ENCODE data around the gene FKBP6.
"Not testable (repeated sequence)": the region's sequence is repeated elsewhere in the genome, so short reads cannot be mapped to it uniquely, and the experiment has no call there.

The FKBP6 gene

DNA sequence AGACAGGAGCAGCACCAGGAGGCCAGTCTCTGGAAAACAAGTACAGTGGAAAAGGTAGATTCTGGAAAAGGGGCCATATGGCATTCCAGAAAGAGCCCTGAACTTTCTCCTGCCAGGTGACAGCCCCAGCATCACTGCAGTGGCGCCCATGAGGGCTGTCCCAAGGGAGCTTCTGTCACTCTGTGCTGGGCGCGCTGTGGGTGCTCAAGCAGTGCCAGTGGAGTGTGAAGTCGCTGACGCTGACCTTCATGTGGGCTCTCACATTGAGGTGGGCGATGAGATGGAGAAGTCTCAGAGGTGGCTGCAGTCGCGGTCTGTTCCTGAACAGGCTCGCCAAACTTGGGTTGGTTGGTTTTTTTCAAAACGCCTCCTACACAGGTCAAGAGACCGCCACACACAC, 38.2 kb downstream of the FKBP6 start:
- no peaks in the 10 kb centered on the region for H3K9me3 ChIP-seq (ENCODE audit: control insufficient read depth, low read length)
- no peak overlapping the region for H3K27ac ChIP-seq (ENCODE audit: insufficient read depth, low read length, poor library complexity, severe bottlenecking)
- H3K4me3 ChIP-seq (ENCODE audit: insufficient read depth, low read depth, low read length, poor library complexity, severe bottlenecking): no peak overlapping the region
- DNase-seq: no peak
- no peaks in the 10 kb centered on the region for H3K4me1 ChIP-seq (ENCODE audit: control insufficient read depth, insufficient read depth, low read length, poor library complexity, severe bottlenecking)
- no peaks in the 10 kb centered on the region for H3K27me3 ChIP-seq (replicated peaks; ENCODE audit: control insufficient read depth, insufficient read depth, low read length, poor library complexity, severe bottlenecking)
- no peaks in the 10 kb centered on the region for H3K36me3 ChIP-seq (ENCODE audit: control insufficient read depth, insufficient read depth, low read length)

DNA sequence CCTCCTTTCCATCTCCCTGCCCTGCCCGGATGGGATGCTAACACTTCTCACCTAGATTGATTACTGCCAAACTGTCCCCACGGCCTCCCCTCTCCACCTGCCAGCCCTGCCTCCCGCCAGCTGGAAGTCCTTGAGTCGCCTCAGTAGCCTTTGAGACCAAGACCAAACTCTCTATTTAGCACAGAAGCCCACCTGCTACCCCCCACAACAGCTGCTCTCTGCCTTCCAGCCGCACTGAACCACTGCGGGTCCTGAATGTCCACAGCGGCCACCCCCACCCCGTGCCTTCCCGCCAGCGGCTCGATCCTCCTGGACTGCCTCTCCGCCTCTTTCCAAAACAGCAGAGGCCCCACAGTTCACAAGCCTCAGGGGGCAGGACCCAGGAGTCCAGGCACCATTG, 39.0 kb downstream of the FKBP6 start:
- no peaks in the 10 kb centered on the region for H3K4me1 ChIP-seq (ENCODE audit: control insufficient read depth, insufficient read depth, low read length, poor library complexity, severe bottlenecking)
- no peaks in the 10 kb centered on the region for H3K27me3 ChIP-seq (replicated peaks; ENCODE audit: control insufficient read depth, insufficient read depth, low read length, poor library complexity, severe bottlenecking)
- H3K9me3 ChIP-seq (ENCODE audit: control insufficient read depth, low read length): no peaks in the 10 kb centered on the region
- H3K27ac ChIP-seq (ENCODE audit: insufficient read depth, low read length, poor library complexity, severe bottlenecking): no peak overlapping the region
- DNase-seq: no peak
- no peaks in the 10 kb centered on the region for H3K36me3 ChIP-seq (ENCODE audit: control insufficient read depth, insufficient read depth, low read length)
- H3K4me3 ChIP-seq (ENCODE audit: insufficient read depth, low read depth, low read length, poor library complexity, severe bottlenecking): no peak overlapping the region

DNA sequence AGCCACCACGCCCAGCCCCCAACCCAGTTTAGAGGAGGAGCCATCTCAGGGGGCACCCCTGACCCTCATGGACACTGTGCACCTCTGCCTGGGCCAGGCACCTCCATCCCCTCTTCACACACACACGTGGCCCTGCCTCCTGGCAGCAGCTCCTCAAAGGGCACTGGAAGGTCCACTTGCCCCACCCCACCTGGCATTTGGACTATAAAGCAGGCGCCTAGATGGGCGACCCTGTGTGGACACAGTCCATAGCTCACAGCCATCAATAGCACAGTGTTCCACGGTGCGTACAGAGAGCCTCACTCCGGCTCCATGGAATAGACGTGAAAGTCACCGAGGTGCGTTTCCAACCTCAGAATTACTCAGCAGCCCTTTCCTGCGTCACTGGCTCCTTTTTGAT, 41.0 kb downstream of the FKBP6 start:
- no peak overlapping the region for H3K4me3 ChIP-seq (ENCODE audit: insufficient read depth, low read depth, low read length, poor library complexity, severe bottlenecking)
- no peaks in the 10 kb centered on the region for H3K9me3 ChIP-seq (ENCODE audit: control insufficient read depth, low read length)
- DNase-seq: no peak
- H3K4me1 ChIP-seq (ENCODE audit: control insufficient read depth, insufficient read depth, low read length, poor library complexity, severe bottlenecking): no peaks in the 10 kb centered on the region
- H3K27me3 ChIP-seq (replicated peaks; ENCODE audit: control insufficient read depth, insufficient read depth, low read length, poor library complexity, severe bottlenecking): no peaks in the 10 kb centered on the region
- H3K36me3 ChIP-seq (ENCODE audit: control insufficient read depth, insufficient read depth, low read length): no peaks in the 10 kb centered on the region
- no peak overlapping the region for H3K27ac ChIP-seq (ENCODE audit: insufficient read depth, low read length, poor library complexity, severe bottlenecking)

DNA sequence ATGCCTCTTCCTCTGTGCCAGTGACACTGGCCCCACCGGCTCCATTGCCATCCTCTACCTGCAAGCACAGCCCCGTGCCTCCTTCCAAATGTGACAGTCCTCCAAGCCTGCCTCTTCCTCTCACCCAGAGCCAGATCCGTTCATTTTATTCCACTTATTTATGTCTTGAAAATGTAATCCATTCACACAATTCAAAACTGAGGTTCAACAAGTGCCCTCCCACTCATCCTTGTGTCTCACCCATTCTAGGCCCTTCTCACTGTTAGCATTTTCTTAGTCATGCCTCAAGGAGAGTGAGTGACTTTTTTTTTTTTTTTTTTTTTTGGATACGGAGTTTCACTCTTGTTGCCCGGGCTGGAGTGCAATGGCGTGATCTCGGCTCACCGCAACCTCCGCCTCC, 41.7 kb downstream of the FKBP6 start:
- Histone ChIP-seq H3K36me3 (ENCODE audit: control insufficient read depth, insufficient read depth, low read length) (no peaks in the 10 kb centered on the region), H3K4me3 (ENCODE audit: insufficient read depth, low read depth, low read length, poor library complexity, severe bottlenecking) (no peak overlapping the region), H3K27ac (ENCODE audit: insufficient read depth, low read length, poor library complexity, severe bottlenecking) (no peak overlapping the region), H3K4me1 (ENCODE audit: control insufficient read depth, insufficient read depth, low read length, poor library complexity, severe bottlenecking) (no peaks in the 10 kb centered on the region), H3K27me3 (replicated peaks; ENCODE audit: control insufficient read depth, insufficient read depth, low read length, poor library complexity, severe bottlenecking) (no peaks in the 10 kb centered on the region), H3K9me3 (ENCODE audit: control insufficient read depth, low read length) (no peaks in the 10 kb centered on the region)
- DNase-seq: no peak

DNA sequence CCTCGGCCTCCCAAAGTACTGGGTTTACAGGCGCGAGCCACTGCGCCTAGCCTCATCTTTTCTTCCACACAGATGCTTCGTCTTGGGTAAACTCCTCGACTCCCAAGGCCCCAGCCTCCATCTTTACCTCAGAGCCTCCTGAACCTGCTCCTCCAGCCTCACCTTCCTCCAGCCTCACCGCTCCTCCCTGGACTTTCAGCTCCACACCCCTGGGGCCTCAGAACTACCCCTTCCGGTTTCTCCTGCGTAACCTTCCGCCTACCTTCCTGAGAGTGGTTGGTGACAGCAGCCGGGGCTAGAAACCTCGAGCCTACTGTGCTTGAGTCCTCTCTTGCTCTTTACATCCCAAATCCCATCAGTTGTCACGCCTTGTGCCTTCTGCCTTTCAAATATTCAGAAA, 45.8 kb downstream of the FKBP6 start:
- Histone ChIP-seq H3K4me3 (ENCODE audit: insufficient read depth, low read depth, low read length, poor library complexity, severe bottlenecking) (no peak overlapping the region), H3K27me3 (replicated peaks; ENCODE audit: control insufficient read depth, insufficient read depth, low read length, poor library complexity, severe bottlenecking) (peaks cover 4% of the 10 kb centered on the region), H3K27ac (ENCODE audit: insufficient read depth, low read length, poor library complexity, severe bottlenecking) (no peak overlapping the region), H3K9me3 (ENCODE audit: control insufficient read depth, low read length) (no peaks in the 10 kb centered on the region), H3K4me1 (ENCODE audit: control insufficient read depth, insufficient read depth, low read length, poor library complexity, severe bottlenecking) (no peaks in the 10 kb centered on the region), H3K36me3 (ENCODE audit: control insufficient read depth, insufficient read depth, low read length) (no peaks in the 10 kb centered on the region)
- DNase-seq: no peak

DNA sequence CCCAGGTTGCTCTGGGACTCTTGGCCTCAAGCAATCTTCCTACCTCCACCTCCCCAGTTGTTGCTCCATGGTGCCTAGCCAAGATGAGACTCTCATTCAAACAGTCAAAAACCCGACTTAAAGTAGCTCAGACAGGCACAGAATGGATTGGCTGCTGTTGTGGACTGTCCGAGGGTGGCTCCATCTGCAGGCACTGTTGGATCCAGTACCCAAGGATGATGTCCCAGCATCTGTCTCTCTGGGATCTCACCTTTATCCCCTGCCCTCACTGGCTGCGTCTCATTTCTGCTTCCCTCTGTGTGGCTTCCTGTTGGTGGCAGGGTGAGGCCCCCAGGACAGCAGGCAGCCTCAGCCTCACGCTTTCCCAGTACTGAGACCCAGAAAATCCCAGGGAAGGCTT, 48.3 kb downstream of the FKBP6 start:
- not testable (repeated sequence) for H3K36me3 ChIP-seq (ENCODE audit: control insufficient read depth, insufficient read depth, low read length); DNase-seq; H3K9me3 ChIP-seq (ENCODE audit: control insufficient read depth, low read length); H3K27me3 ChIP-seq (replicated peaks; ENCODE audit: control insufficient read depth, insufficient read depth, low read length, poor library complexity, severe bottlenecking); H3K4me1 ChIP-seq (ENCODE audit: control insufficient read depth, insufficient read depth, low read length, poor library complexity, severe bottlenecking); H3K27ac ChIP-seq (ENCODE audit: insufficient read depth, low read length, poor library complexity, severe bottlenecking); H3K4me3 ChIP-seq (ENCODE audit: insufficient read depth, low read depth, low read length, poor library complexity, severe bottlenecking)

DNA sequence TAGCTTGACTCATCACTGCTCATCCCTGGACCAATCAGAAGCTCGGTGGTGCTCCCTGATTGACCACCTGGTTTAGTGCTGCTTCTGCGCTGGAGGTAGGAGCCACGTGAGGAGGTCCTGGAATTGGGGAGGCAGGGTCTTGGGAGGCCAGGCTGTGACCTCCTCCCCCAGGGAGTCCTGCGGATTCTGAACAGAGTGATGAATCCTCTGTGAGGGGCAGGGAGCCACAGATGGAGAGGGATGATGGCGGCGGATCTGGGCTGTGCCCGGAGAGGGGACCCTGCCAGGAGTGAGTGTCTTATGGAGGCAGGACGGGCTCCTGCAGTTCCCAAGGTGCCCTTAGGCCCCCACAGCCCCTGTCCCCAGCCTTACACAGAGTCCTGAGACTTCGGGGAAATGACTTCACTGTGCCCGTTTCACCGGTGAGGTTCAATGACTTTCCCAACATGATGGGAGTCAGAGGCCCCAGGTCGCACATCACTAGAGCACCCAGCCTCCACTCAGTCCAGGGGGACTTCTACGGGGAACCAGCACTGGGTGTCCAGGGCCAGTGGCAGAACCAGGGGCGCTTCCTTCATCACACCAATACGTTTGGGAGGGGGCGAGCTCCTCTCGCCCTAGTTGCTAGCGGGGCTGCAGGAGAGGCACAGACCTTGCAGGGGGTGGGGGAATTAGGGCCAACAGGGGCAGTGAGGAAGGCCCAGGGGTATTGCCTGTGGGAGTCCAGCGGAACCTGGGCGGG, 48.9 kb downstream of the FKBP6 start:
- Histone ChIP-seq H3K4me3 (ENCODE audit: insufficient read depth, low read depth, low read length, poor library complexity, severe bottlenecking) (no peak overlapping the region), H3K36me3 (ENCODE audit: control insufficient read depth, insufficient read depth, low read length) (no peaks in the 10 kb centered on the region), H3K27me3 (replicated peaks; ENCODE audit: control insufficient read depth, insufficient read depth, low read length, poor library complexity, severe bottlenecking) (peaks cover 4% of the 10 kb centered on the region), H3K4me1 (ENCODE audit: control insufficient read depth, insufficient read depth, low read length, poor library complexity, severe bottlenecking) (no peaks in the 10 kb centered on the region), H3K27ac (ENCODE audit: insufficient read depth, low read length, poor library complexity, severe bottlenecking) (no peak overlapping the region), H3K9me3 (ENCODE audit: control insufficient read depth, low read length) (no peaks in the 10 kb centered on the region)
- no peak for DNase-seq

DNA sequence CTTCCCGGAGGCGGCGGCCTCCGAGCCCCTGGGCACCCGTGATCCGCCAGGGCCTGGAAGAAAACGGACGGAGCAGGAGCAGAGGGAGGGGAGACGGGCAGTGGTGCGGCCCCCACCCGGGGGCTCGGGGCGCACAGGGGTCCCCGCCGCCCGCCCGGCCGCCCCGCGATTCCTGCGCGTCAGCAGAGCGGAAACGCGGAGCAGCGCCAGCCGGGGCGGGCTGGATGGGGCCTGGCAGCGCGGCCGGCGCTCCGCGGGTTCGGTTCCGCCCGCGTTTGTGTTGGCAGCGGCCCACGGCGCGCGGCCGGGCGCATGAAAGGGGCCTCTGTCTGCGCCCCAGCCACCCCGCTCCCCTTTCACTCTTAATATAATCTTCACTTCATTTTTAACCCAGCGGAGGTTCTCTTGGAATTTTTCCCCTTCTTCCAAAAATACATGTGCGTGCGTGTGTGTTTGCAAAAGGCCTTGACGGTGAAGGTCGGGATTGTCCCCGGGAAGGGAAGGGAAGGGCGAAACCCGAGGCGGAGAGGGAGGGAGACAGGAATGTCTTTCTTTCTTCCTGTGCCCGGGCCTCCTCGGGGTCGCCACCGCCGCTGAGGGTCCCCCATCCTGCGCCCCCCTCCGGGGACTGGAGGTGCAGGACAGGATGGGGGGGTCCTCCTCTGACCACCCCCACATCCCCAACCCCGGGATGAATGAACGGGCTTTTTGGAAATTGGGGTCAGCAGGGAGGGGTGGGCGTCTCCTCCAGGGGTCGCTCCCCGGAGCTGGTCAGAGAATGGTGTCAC, 49.6 kb downstream of the FKBP6 start:
- H3K4me3 ChIP-seq (ENCODE audit: insufficient read depth, low read depth, low read length, poor library complexity, severe bottlenecking): not testable (repeated sequence)

DNA sequence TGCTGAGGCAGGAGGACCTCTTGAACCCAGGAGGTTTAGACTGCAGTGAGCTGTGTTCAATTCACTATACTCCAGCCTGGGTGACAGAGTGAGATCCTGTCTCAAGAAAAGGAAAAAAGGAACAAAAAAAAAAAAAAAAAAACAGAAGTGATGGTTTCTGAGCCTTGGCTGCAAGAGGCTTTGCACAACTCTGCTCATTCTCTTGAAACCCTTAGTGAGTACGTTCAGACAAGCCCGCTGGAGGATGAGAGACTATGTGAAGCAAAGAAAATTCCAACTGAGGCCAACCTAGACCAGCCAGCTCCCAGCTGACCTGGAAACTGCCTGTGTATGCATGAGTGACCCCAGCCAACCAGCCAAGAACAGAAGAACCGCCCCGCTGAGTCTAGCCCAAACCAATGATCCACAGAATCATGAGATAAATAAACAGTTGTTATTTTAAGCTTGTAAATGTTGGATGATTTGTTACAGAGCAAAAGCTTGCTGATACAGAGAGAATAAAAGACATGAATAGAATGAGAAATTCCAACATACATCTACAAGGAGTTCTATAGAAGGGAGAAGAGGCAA, 55.1 kb downstream of the FKBP6 start:
- H3K36me3 ChIP-seq (ENCODE audit: control insufficient read depth, insufficient read depth, low read length): no peaks in the 10 kb centered on the region
- H3K4me3 ChIP-seq (ENCODE audit: insufficient read depth, low read depth, low read length, poor library complexity, severe bottlenecking): no peak overlapping the region
- H3K9me3 ChIP-seq (ENCODE audit: control insufficient read depth, low read length): peaks cover 4% of the 10 kb centered on the region
- H3K27me3 ChIP-seq (replicated peaks; ENCODE audit: control insufficient read depth, insufficient read depth, low read length, poor library complexity, severe bottlenecking): peaks cover under 1% of the 10 kb centered on the region
- no peak for DNase-seq
- H3K4me1 ChIP-seq (ENCODE audit: control insufficient read depth, insufficient read depth, low read length, poor library complexity, severe bottlenecking): no peaks in the 10 kb centered on the region
- no peak overlapping the region for H3K27ac ChIP-seq (ENCODE audit: insufficient read depth, low read length, poor library complexity, severe bottlenecking)

More for the DNA sequence above, 49.6 kb downstream of the FKBP6 start:
- DNase-seq; H3K9me3 ChIP-seq (ENCODE audit: control insufficient read depth, low read length); H3K27ac ChIP-seq (ENCODE audit: insufficient read depth, low read length, poor library complexity, severe bottlenecking); H3K4me1 ChIP-seq (ENCODE audit: control insufficient read depth, insufficient read depth, low read length, poor library complexity, severe bottlenecking); H3K36me3 ChIP-seq (ENCODE audit: control insufficient read depth, insufficient read depth, low read length); H3K27me3 ChIP-seq (replicated peaks; ENCODE audit: control insufficient read depth, insufficient read depth, low read length, poor library complexity, severe bottlenecking): not testable (repeated sequence)

DNA sequence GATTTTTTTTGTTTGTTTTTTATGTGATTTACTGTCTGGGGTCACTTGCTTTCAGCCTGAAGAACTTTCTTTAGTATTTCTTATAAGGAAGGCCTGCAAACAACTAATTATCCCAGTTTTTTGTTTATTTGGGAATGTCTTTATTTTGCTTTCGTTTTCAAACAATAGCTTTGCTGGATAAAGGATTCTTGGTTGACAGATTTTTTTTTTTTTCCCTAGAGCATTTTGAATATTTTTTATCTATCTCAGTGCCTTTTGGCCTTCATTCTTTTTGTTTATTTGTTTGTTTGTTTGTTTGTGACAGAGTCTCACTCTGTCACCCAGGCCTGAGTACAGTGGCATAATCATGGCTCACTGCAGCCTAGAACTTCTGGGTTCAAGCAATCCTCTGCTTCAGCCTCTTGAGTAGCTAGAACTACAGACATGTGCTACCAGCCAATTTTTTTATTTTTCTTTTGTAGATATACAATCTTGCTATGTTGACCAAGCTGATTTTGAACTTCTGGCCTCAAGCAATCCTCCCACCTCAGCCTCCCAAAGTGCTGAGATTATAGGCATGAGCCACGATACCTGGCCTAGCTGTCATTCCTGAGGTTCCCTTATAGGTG, 59.4 kb downstream of the FKBP6 start:
- H3K9me3 ChIP-seq (ENCODE audit: control insufficient read depth, low read length): peaks cover 13% of the 10 kb centered on the region

More for the DNA sequence above, 59.4 kb downstream of the FKBP6 start:
- Histone ChIP-seq H3K4me1 (ENCODE audit: control insufficient read depth, insufficient read depth, low read length, poor library complexity, severe bottlenecking) (no peaks in the 10 kb centered on the region), H3K27me3 (replicated peaks; ENCODE audit: control insufficient read depth, insufficient read depth, low read length, poor library complexity, severe bottlenecking) (no peaks in the 10 kb centered on the region), H3K4me3 (ENCODE audit: insufficient read depth, low read depth, low read length, poor library complexity, severe bottlenecking) (no peak overlapping the region), H3K36me3 (ENCODE audit: control insufficient read depth, insufficient read depth, low read length) (no peaks in the 10 kb centered on the region), H3K27ac (ENCODE audit: insufficient read depth, low read length, poor library complexity, severe bottlenecking) (no peak overlapping the region)
- DNase-seq: no peak
